PC-3 (cell line): ENCODE measurements around the gene NR3C1. TPM values are rescaled to one million over a fixed set of nuclear protein-coding genes. Genes with fewer than 3 reads are reported as not detected.

Experiments used
- ATAC-seq: fragments of 200-7000 bp; cut with Tn5 transposase; 2 replicates; pipeline ENCODE4 v1.9.1; 2020; ENCODE audit warnings: mild to moderate bottlenecking, moderate library complexity
- BruUV-seq: library from RNA; stranded (reverse); fragments of 400-500 nt; replicated peaks from 2 replicates; lab custom pipeline; 2021; lab: Mats Ljungman, UMichigan
- CTCF ChIA-PET: fragments of 300-600 bp; sonication (Branson Sonifier 250); formaldehyde crosslinking; loops from one replicate; lab custom pipeline; 2022; ENCODE audit warnings: antibody characterized with exemption; lab: Charles Lee
- POLR2A ChIA-PET: fragments of 300-600 bp; sonication (Branson Sonifier 250); formaldehyde crosslinking; loops from one replicate; lab custom pipeline; 2022; ENCODE audit warnings: antibody characterized with exemption; ENCODE audit not compliant: unreplicated experiment; lab: Charles Lee
- DNase-seq: peaks from one replicate; pipeline ENCODE4 v3.0.0-alpha.2; 2015
- H2AFZ ChIP-seq: fragments of 300-600 bp; sonication (generic); 2 replicates; pipeline ENCODE4 v1.6.0; 2016; ENCODE audit warnings: antibody characterized with exemption, low read length
- H3F3A ChIP-seq: fragments of 300-600 bp; sonication (generic); one replicate; pipeline ENCODE4 v1.6.0; 2017; ENCODE audit warnings: antibody characterized with exemption, low read length, control low read depth, mild to moderate bottlenecking; ENCODE audit not compliant: unreplicated experiment
- H3K27ac ChIP-seq: fragments of 300-600 bp; sonication (generic); 2 replicates; pipeline ENCODE4 v1.5.1; 2016; ENCODE audit warnings: mild to moderate bottlenecking, low read length
- H3K27me3 ChIP-seq: fragments of 300-600 bp; sonication (generic); 2 replicates; pipeline ENCODE4 v1.6.1; 2016; ENCODE audit warnings: low read length, mixed read lengths
- H3K36me3 ChIP-seq: fragments of 300-600 bp; sonication (generic); 2 replicates; pipeline ENCODE4 v1.6.1; 2016; ENCODE audit warnings: low read depth, mixed run types, low read length, mixed read lengths
- H3K4me1 ChIP-seq: fragments of 300-600 bp; sonication (generic); 2 replicates; pipeline ENCODE4 v1.5.1; 2016; ENCODE audit warnings: low read length; ENCODE audit not compliant: insufficient read depth
- H3K4me2 ChIP-seq: fragments of 300-600 bp; sonication (generic); 2 replicates; pipeline ENCODE4 v1.6.0; 2016; ENCODE audit warnings: low read length
- H3K4me3 ChIP-seq: fragments of 300-600 bp; sonication (generic); 2 replicates; pipeline ENCODE4 v1.5.1; 2016; ENCODE audit warnings: mild to moderate bottlenecking, low read length, mixed read lengths
- H3K79me2 ChIP-seq: fragments of 300-600 bp; sonication (generic); 2 replicates; pipeline ENCODE4 v1.6.1; 2017; ENCODE audit warnings: low read length, mixed read lengths
- H3K9ac ChIP-seq: fragments of 300-600 bp; sonication (generic); 2 replicates; pipeline ENCODE4 v1.6.0; 2016; ENCODE audit warnings: mild to moderate bottlenecking, low read length
- H3K9me2 ChIP-seq: fragments of 300-600 bp; sonication (generic); replicated peaks from 2 replicates; pipeline ENCODE4 v1.6.1; 2016; ENCODE audit warnings: mixed run types, low read length, mixed read lengths
- H3K9me3 ChIP-seq: fragments of 300-600 bp; sonication (generic); 2 replicates; pipeline ENCODE4 v1.6.1; 2016; ENCODE audit warnings: low read length, mixed read lengths
- H4K20me1 ChIP-seq: fragments of 300-600 bp; sonication (generic); 2 replicates; pipeline ENCODE4 v1.6.1; 2016; ENCODE audit warnings: low read length, mixed read lengths
- CTCF ChIP-seq: fragments of 300-600 bp; sonication (generic); conservative IDR thresholded peaks from 2 replicates; pipeline ENCODE4 v1.5.1; 2017; ENCODE audit warnings: antibody characterized with exemption, low read depth, mild to moderate bottlenecking, low read length
- EZH2 ChIP-seq: fragments of 300-600 bp; sonication (generic); IDR thresholded peaks from one replicate; pipeline ENCODE4 v1.6.1; 2017; ENCODE audit warnings: antibody characterized with exemption, mild to moderate bottlenecking, low read length; ENCODE audit not compliant: unreplicated experiment
- EZH2phosphoT487 ChIP-seq: fragments of 300-600 bp; sonication (generic); IDR thresholded peaks from 2 replicates; pipeline ENCODE4 v1.6.1; 2018; ENCODE audit warnings: mild to moderate bottlenecking, antibody characterized with exemption, low read length, borderline replicate concordance
- intact Hi-C: fragments of 100-400 bp; cut with micrococcal nuclease; formaldehyde crosslinking; loops from 2 replicates; pipeline ENCODE4 v1.9.0; 2023
- total RNA-seq: library from RNA; depleted of rRNA; stranded (reverse); fragments of >200 nt; gene quantifications from 2 replicates; pipeline ENCODE4 v1.2.3, GENCODE V29; 2014

NR3C1 gene
- total RNA-seq, 1 experiment from 2014 or later: 13.0 TPM

DNA sequence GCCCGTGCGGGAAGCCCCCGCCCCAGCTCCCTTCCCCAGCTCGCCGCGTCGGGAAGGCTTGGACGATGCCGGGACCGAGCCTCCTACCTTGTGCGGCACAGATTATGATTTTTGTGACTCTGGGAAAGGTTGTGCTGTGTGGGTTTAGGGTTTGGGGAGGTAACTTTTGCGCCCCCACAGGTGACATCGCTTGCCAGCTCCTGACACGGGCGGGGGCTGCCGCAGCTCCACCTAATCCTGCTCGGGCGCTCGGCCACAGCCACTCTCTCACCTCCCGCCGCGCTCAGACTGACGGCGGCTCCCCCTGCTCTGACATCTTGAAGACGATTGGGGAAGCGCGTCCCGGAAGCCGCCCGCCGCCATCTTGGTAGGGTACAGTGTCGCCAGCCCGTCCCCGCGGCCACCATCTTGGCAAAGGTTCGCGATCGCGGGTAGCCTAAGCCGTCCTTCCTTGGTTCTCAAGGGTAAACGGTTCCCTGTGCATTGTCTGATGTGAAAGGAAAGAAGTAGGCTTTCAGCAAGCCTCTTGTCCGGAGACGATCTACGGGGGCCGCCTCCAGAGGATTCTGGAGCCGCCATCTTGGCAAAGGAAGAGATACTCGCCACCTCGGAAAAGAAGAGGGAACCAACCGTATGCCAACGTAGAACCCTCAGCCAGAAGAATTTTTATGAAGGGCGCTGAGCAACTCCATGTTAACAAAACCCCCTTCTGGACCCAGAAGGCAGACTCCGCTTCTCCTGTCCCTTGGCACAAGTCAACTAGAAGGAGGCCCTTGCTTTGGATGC, 1.8 kb upstream of the NR3C1 start:
- Histone ChIP-seq H3K9me3 (no peaks in the 10 kb centered on the region), H3K9me2 (no peaks in the 10 kb centered on the region), H3K36me3 (0 out of 2 replicates have a peak, but pooled peaks cover under 1% of the 10 kb centered on the region), H3K4me2 (peak overlapping the region; percentile 98), H3K4me3 (peak overlapping the region; percentile 75), H3K27ac (peak overlapping the region; percentile 99), H3F3A (no peaks in the 10 kb centered on the region), H3K27me3 (no peaks in the 10 kb centered on the region), H3K9ac (peak overlapping the region; percentile 99), H3K79me2 (peaks cover 31% of the 10 kb centered on the region), H2AFZ (peak overlapping the region; percentile 95), H3K4me1 (peaks cover 20% of the 10 kb centered on the region), H4K20me1 (peaks cover 22% of the 10 kb centered on the region)
- peak; percentile 56 for DNase-seq
- peak; percentile 20 for ATAC-seq
- ChIA-PET CTCF (interaction anchor here (0.6 kb wide), 1 partner anchor 402 kb away, joined by 4 read pairs; no protein-coding TSS in a partner anchor), POLR2A (interaction anchor here (0.6 kb wide), 1 partner anchor 59 kb away, joined by 9 read pairs; no protein-coding TSS in a partner anchor)
- intact Hi-C loops: loop anchor here (2.0 kb wide), 2 partner anchors 280 to 564 kb away; no protein-coding TSS in a partner anchor
- TSS peak; percentile 84 for BruUV-seq
- TF ChIP-seq CTCF (peak; percentile 24; the same call in 1 of the 2 replicates), EZH2 (no peak)

- Histone ChIP-seq H3K4me1 (peaks cover 27% of the 10 kb centered on the region), H3K79me2 (peaks cover 39% of the 10 kb centered on the region), H3K27me3 (no peaks in the 10 kb centered on the region), H3K9me2 (no peaks in the 10 kb centered on the region), H3K4me2 (peak overlapping the region; percentile 98), H3K9me3 (no peaks in the 10 kb centered on the region), H3F3A (no peaks in the 10 kb centered on the region), H4K20me1 (peaks cover 29% of the 10 kb centered on the region), H3K27ac (peak overlapping the region; percentile 99), H2AFZ (peak overlapping the region; percentile 95), H3K9ac (peak overlapping the region; percentile 99), H3K4me3 (peak overlapping the region; percentile 81), H3K36me3 (peaks cover 7% of the 10 kb centered on the region)
- POLR2A ChIA-PET: interaction anchor here (0.6 to 0.8 kb wide), 3 partner anchors 60 to 278 kb away, joined by 3 to 9 read pairs (median 8); no protein-coding TSS in a partner anchor
- BruUV-seq: no TSS peak
- TF ChIP-seq EZH2 (no peak), CTCF (no peak), EZH2phosphoT487 (no peak)
- CTCF ChIA-PET: interaction anchor here (0.6 to 1.2 kb wide), 7 partner anchors 132 to 738 kb away, joined by 3 to 7 read pairs (median 4); no protein-coding TSS in a partner anchor
- DNase-seq (peak; percentile 69), ATAC-seq (peak; percentile 25)
- intact Hi-C loops: loop anchor here (1.0 to 5.0 kb wide), 10 partner anchors 103 to 778 kb away; no protein-coding TSS in a partner anchor
Measured at GRCh38 chr5:143404416-143405062, 1.1 kb upstream of the NR3C1 start.
